MM.1S (cell line): Measurements from ENCODE around the gene PALD1.

Experiments
- DNase-seq: peaks from one replicate; pipeline ENCODE4 v3.0.0-alpha.2; 2015
- H2AFZ ChIP-seq: fragments of 300-600 bp; sonication (generic); 2 replicates; pipeline ENCODE4 v1.6.0; 2016; ENCODE audit warnings: antibody characterized with exemption, low read length
- H3F3A ChIP-seq: fragments of 300-600 bp; sonication (generic); 2 replicates; pipeline ENCODE4 v1.6.1; 2016; ENCODE audit warnings: mild to moderate bottlenecking, antibody characterized with exemption, low read length, moderate library complexity, mixed read lengths; ENCODE audit not compliant: insufficient read depth
- H3K27ac ChIP-seq: fragments of 300-600 bp; sonication (generic); 2 replicates; pipeline ENCODE4 v1.5.1; 2016; ENCODE audit warnings: mild to moderate bottlenecking, low read length
- H3K27me3 ChIP-seq: fragments of 300-600 bp; sonication (generic); replicated peaks from 2 replicates; pipeline ENCODE4 v1.6.0; 2016; ENCODE audit warnings: low read length; ENCODE audit not compliant: insufficient read depth
- H3K36me3 ChIP-seq: fragments of 300-600 bp; sonication (generic); replicated peaks from 2 replicates; pipeline ENCODE4 v1.6.1; 2016; ENCODE audit warnings: mild to moderate bottlenecking, low read length, mixed read lengths; ENCODE audit not compliant: insufficient read depth
- H3K4me1 ChIP-seq: fragments of 300-600 bp; sonication (generic); 2 replicates; pipeline ENCODE4 v1.6.1; 2016; ENCODE audit warnings: low read length, mixed read lengths
- H3K4me2 ChIP-seq: fragments of 300-600 bp; sonication (generic); 2 replicates; pipeline ENCODE4 v1.6.0; 2016; ENCODE audit warnings: low read depth, low read length
- H3K4me3 ChIP-seq: fragments of 300-600 bp; sonication (generic); 2 replicates; pipeline ENCODE4 v1.5.1; 2016; ENCODE audit warnings: low read length, mixed read lengths
- H3K79me2 ChIP-seq: fragments of 300-600 bp; sonication (generic); 2 replicates; pipeline ENCODE4 v1.6.1; 2016; ENCODE audit warnings: mixed run types, low read length, mixed read lengths
- H3K9ac ChIP-seq: fragments of 300-600 bp; sonication (generic); 2 replicates; pipeline ENCODE4 v1.6.1; 2016; ENCODE audit warnings: low read length, mixed read lengths
- H3K9me2 ChIP-seq: fragments of 300-600 bp; sonication (generic); replicated peaks from 2 replicates; pipeline ENCODE4 v1.6.1; 2016; ENCODE audit warnings: mild to moderate bottlenecking, low read length, mixed read lengths; ENCODE audit not compliant: insufficient read depth
- H3K9me3 ChIP-seq: fragments of 300-600 bp; sonication (generic); replicated peaks from 2 replicates; pipeline ENCODE4 v1.6.1; 2016; ENCODE audit warnings: mild to moderate bottlenecking, low read length, mixed read lengths; ENCODE audit not compliant: insufficient read depth
- H4K20me1 ChIP-seq: fragments of 300-600 bp; sonication (generic); 2 replicates; pipeline ENCODE4 v1.6.1; 2016; ENCODE audit warnings: mild to moderate bottlenecking, low read length, moderate library complexity, mixed read lengths; ENCODE audit not compliant: insufficient read depth
- EZH2 ChIP-seq: fragments of 300-600 bp; sonication (generic); optimal IDR thresholded peaks from 2 replicates; pipeline ENCODE3; 2017; ENCODE audit warnings: low read depth, mild to moderate bottlenecking, antibody characterized with exemption, low read length, mixed read lengths
- EZH2phosphoT487 ChIP-seq: fragments of 300-600 bp; sonication (generic); IDR thresholded peaks from 2 replicates; pipeline ENCODE4 v1.6.1; 2018; ENCODE audit warnings: antibody characterized with exemption, low read length
- TF ChIP-seq, protein P1 (sequence below): fragments of 300-600 bp; sonication (generic); IDR thresholded peaks from 2 replicates; pipeline ENCODE4 v1.5.1; 2016; ENCODE audit warnings: antibody characterized with exemption, low read length, mixed read lengths

The PALD1 gene

DNA sequence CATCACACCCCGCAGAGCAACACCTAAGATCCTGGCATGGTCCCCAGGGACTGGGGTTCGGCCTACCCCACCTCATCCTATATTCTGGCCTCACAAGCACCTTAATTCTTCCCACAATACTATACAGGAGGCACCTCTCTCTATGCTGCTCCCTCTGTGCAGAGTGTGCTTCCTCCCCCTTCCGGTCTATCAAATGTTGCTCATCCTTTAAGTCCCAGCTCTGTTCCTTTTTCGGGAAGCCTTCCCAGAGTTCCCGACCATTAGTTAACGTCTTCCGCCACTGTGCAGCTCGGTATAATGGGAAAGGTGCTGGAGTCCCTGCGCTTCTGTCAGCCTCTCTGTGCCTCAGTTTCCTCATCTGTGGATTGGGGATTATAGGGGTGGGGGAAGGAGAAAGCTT is 21.8 kb downstream of the PALD1 start:
- peak overlapping the region; percentile 41 for H3K4me2 ChIP-seq
- H2AFZ ChIP-seq, result no peak overlapping the region
- H3K27me3 ChIP-seq, result no peaks in the 10 kb centered on the region
- H3K27ac ChIP-seq, result peak overlapping the region; percentile 92
- TF ChIP-seq EZH2 (no peak), EZH2phosphoT487 (no peak)
- TF ChIP-seq, protein P1, sequence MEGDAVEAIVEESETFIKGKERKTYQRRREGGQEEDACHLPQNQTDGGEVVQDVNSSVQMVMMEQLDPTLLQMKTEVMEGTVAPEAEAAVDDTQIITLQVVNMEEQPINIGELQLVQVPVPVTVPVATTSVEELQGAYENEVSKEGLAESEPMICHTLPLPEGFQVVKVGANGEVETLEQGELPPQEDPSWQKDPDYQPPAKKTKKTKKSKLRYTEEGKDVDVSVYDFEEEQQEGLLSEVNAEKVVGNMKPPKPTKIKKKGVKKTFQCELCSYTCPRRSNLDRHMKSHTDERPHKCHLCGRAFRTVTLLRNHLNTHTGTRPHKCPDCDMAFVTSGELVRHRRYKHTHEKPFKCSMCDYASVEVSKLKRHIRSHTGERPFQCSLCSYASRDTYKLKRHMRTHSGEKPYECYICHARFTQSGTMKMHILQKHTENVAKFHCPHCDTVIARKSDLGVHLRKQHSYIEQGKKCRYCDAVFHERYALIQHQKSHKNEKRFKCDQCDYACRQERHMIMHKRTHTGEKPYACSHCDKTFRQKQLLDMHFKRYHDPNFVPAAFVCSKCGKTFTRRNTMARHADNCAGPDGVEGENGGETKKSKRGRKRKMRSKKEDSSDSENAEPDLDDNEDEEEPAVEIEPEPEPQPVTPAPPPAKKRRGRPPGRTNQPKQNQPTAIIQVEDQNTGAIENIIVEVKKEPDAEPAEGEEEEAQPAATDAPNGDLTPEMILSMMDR, result no peak
- no peaks in the 10 kb centered on the region for H4K20me1 ChIP-seq
- H3K79me2 ChIP-seq, result peaks cover 97% of the 10 kb centered on the region
- peaks cover 67% of the 10 kb centered on the region for H3K4me1 ChIP-seq
- no peak overlapping the region; the same call in 1 of the 2 replicates for H3K9ac ChIP-seq
- H3F3A ChIP-seq, result peaks cover 29% of the 10 kb centered on the region
- no peaks in the 10 kb centered on the region for H3K9me3 ChIP-seq
- 0 out of 2 replicates have a peak, but pooled peaks cover 4% of the 10 kb centered on the region for H3K36me3 ChIP-seq
- no peak for DNase-seq
- no peaks in the 10 kb centered on the region for H3K9me2 ChIP-seq
- H3K4me3 ChIP-seq, result no peak overlapping the region

- H3K9me3 ChIP-seq, result no peaks in the 10 kb centered on the region
- H3K4me1 ChIP-seq, result peaks cover 62% of the 10 kb centered on the region
- DNase-seq, result no peak
- H3K9ac ChIP-seq, result no peak overlapping the region
- no peaks in the 10 kb centered on the region for H3K27me3 ChIP-seq
- H3F3A ChIP-seq, result peaks cover 29% of the 10 kb centered on the region
- no peak for TF ChIP-seq EZH2
- TF ChIP-seq, protein P1, result no peak
- TF ChIP-seq EZH2phosphoT487, result no peak
- no peak overlapping the region for H3K27ac ChIP-seq
- H3K4me2 ChIP-seq, result no peak overlapping the region
- H3K4me3 ChIP-seq, result no peak overlapping the region
- H3K79me2 ChIP-seq, result peaks cover 97% of the 10 kb centered on the region
- no peak overlapping the region for H2AFZ ChIP-seq
- no peaks in the 10 kb centered on the region for H4K20me1 ChIP-seq
- H3K36me3 ChIP-seq, result 0 out of 2 replicates have a peak, but pooled peaks cover 4% of the 10 kb centered on the region
- no peaks in the 10 kb centered on the region for H3K9me2 ChIP-seq
These were observed 22.3 kb downstream of the PALD1 start for GRCh38 chr10:70500812-70501301.

DNA sequence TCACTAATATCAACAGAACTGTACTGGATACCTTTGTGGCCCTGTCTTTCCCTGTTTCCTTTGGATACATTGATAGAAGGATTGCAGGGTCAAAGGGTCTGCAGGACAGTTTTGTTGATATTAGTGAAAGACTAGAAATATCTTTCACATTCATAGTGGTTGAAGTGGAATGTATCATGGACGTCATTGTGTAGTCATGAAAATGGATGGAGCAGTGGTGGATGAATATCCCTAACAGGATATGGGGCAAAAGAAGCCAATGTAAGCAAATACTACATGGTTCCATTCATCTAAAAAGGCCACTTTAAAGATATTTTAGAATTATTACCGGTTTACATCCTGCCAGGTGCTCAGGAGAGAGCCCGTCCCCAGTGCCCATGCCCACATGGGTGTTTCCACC is 23.8 kb downstream of the PALD1 start:
- H3F3A ChIP-seq, result peaks cover 24% of the 10 kb centered on the region
- no peak overlapping the region for H3K9ac ChIP-seq
- no peak overlapping the region for H3K4me3 ChIP-seq
- no peak overlapping the region for H3K27ac ChIP-seq
- peaks cover 93% of the 10 kb centered on the region for H3K79me2 ChIP-seq
- H3K27me3 ChIP-seq, result no peaks in the 10 kb centered on the region
- H4K20me1 ChIP-seq, result no peaks in the 10 kb centered on the region
- peaks cover 54% of the 10 kb centered on the region for H3K4me1 ChIP-seq
- TF ChIP-seq EZH2 (no peak), EZH2phosphoT487 (no peak)
- TF ChIP-seq, protein P1, result no peak
- 0 out of 2 replicates have a peak, but pooled peaks cover 4% of the 10 kb centered on the region for H3K36me3 ChIP-seq
- no peaks in the 10 kb centered on the region for H3K9me2 ChIP-seq
- no peak for DNase-seq
- H2AFZ ChIP-seq, result no peak overlapping the region
- H3K9me3 ChIP-seq, result no peaks in the 10 kb centered on the region
- H3K4me2 ChIP-seq, result no peak overlapping the region
